Cardiac muscle cell (in vitro differentiated cells and primary cell): ENCODE measurements around the gene ABCC4. TPM values are rescaled to one million over a fixed set of nuclear protein-coding genes. Genes with fewer than 3 reads are reported as not detected.

Source experiments
- DNase-seq, 2 donors: peaks; one replicate each; pipeline versions ENCODE4 v3.0.0 to v3.0.0-alpha.2; 2010 to 2017; ENCODE audit warnings: low read depth in 1 of 2, low spot score in 1 of 2
- H3K27ac ChIP-seq: fragments of 200-600 bp; sonication (generic); 2 replicates; pipeline ENCODE4 v1.5.1; 2016
- H3K27me3 ChIP-seq: fragments of 200-600 bp; sonication (generic); 2 replicates; pipeline ENCODE4 v1.6.0; 2016; ENCODE audit warnings: control low read depth
- H3K36me3 ChIP-seq: fragments of 200-600 bp; sonication (generic); 2 replicates; pipeline ENCODE4 v1.5.1; 2016; ENCODE audit warnings: control low read depth
- H3K4me1 ChIP-seq: fragments of 200-600 bp; sonication (generic); 2 replicates; pipeline ENCODE4 v1.8.1; 2017; ENCODE audit warnings: low read depth, mild to moderate bottlenecking, mixed run types
- H3K4me3 ChIP-seq: fragments of 200-600 bp; sonication (generic); 2 replicates; pipeline ENCODE4 v1.5.1; 2016; ENCODE audit warnings: mild to moderate bottlenecking
- H3K9me3 ChIP-seq: fragments of 200-600 bp; sonication (generic); 2 replicates; pipeline ENCODE4 v1.5.1; 2017; ENCODE audit warnings: low read depth, mild to moderate bottlenecking, control low read depth
- polyA plus RNA-seq: library from polyadenylated mRNA; unstranded; fragments of >200 nt; fragmentation: Nextera tagmentation; extraction: Ambion mirVana; gene quantifications from 2 replicates; pipeline ENCODE4 v1.2.1, GENCODE V29; 2016
- total RNA-seq: library from RNA; depleted of rRNA; stranded (reverse); fragments of >200 nt; gene quantifications from 2 replicates; pipeline ENCODE4 v1.2.3, GENCODE V29; 2016
- TF ChIP-seq, protein P1 (sequence below): IDR thresholded peaks from 2 replicates; pipeline ENCODE4 v1.5.1; 2012; ENCODE audit warnings: low read depth, mild to moderate bottlenecking, low read length

The ABCC4 gene
- total and polyA plus RNA-seq, 2 experiments from 2014 or later = 1.6 to 5.0 TPM

DNA sequence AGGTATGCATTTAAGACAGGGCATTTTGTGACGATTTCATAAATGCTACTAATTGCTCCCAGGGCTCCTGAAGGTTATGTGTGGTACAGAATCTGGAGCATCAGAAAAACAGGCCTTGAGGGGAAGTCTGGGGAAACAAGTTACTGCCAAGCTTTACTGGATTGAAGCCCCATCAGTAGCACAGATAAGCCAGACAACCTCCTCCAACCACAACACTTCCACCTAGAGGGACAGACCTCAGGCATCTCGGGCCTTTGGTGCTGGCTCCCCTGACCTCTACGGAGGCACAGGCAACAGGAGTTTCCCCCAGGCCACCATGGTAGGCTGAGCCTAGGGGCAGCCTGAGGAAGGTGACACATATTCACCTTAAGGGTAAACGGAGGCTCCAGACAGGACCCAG, 54.1 kb downstream of the ABCC4 start:
- Histone ChIP-seq H3K4me3 (no peak overlapping the region), H3K4me1 (no peaks in the 10 kb centered on the region), H3K27me3 (no peaks in the 10 kb centered on the region), H3K36me3 (no peaks in the 10 kb centered on the region), H3K27ac (no peak overlapping the region), H3K9me3 (no peaks in the 10 kb centered on the region)
- TF ChIP-seq, protein P1, sequence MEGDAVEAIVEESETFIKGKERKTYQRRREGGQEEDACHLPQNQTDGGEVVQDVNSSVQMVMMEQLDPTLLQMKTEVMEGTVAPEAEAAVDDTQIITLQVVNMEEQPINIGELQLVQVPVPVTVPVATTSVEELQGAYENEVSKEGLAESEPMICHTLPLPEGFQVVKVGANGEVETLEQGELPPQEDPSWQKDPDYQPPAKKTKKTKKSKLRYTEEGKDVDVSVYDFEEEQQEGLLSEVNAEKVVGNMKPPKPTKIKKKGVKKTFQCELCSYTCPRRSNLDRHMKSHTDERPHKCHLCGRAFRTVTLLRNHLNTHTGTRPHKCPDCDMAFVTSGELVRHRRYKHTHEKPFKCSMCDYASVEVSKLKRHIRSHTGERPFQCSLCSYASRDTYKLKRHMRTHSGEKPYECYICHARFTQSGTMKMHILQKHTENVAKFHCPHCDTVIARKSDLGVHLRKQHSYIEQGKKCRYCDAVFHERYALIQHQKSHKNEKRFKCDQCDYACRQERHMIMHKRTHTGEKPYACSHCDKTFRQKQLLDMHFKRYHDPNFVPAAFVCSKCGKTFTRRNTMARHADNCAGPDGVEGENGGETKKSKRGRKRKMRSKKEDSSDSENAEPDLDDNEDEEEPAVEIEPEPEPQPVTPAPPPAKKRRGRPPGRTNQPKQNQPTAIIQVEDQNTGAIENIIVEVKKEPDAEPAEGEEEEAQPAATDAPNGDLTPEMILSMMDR = no peak
- DNase-seq = no peak

DNA sequence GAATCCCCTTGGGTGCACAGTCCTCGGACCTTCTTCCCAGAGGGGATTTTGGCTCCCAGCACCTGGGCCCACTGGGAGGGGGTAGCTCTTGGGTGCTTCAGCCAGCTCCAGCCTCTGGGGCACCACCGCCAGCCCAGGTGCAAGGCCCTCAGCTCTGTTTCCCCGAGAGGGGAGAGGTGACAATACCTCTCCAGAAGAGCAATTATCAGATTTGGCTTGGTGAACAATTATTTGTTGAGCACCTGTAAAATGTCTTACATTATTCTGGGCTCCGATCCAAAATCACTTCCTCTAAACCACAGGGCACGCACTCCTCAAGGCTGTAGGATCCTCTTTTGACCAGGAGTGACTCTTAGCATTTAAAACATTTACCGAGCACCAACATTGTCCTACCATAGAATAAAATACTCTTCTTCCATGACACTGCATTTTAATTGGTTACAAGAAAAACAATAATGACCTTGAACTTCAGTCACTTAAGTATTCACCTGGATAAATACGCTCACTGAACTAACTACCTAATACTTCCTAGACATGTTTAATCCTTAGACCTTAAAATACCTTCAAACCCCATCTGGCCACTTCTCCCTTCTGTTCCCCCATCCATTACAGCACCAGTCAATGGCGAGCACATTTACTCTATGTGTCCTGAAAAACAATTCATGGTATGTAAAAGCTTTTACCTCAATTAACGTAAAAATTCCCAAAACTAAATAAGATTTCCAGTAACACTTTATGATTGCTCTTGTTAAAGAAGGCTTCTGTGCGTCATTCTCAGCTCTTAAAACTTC, 54.8 kb downstream of the ABCC4 start:
- no peaks in the 10 kb centered on the region for H3K4me1 ChIP-seq
- no peak for DNase-seq
- H3K4me3 ChIP-seq = no peak overlapping the region
- no peaks in the 10 kb centered on the region for H3K9me3 ChIP-seq
- no peaks in the 10 kb centered on the region for H3K27me3 ChIP-seq
- TF ChIP-seq, protein P1 = no peak
- no peak overlapping the region for H3K27ac ChIP-seq
- no peaks in the 10 kb centered on the region for H3K36me3 ChIP-seq

DNA sequence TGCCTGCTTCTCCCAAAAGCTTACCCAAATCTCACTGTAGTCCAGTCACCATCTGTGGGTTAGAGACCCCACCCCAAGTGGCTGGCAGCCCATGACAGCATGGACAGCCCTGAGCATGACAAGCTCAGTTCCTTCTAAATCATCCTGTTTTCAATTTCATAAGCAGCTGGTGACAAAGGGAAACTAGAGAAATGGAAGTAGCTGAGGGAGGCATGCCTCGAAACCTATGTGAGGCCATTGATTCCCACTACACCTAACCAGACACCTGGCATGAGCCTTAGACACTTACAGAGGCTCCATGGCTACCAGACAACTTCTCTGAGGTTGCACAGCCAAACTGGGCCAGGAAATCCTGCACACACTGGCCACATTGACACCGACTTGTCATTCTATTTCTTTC, 56.2 kb downstream of the ABCC4 start:
- H3K4me1 ChIP-seq = no peaks in the 10 kb centered on the region

DNA sequence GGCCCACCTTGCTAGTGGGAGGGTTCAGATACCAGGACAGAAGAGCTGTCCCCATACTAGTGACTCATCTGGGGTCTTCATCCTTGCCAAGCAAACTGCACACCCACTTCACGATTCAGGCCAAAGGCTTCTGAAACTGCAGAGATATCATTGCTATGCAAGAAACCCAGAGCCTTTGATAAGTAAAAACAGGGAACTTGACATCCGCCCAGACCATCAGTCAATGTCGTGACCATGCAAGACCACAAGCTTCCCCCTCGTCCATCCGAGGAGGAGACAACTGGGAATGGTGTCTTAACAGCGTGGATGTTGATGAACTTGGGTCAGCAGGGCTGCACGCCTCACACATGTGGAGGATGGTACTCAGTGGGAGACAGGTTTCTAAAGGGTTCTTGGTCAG, 58.0 kb downstream of the ABCC4 start:
- Histone ChIP-seq H3K27ac (no peak overlapping the region), H3K27me3 (no peaks in the 10 kb centered on the region), H3K4me1 (no peaks in the 10 kb centered on the region), H3K36me3 (no peaks in the 10 kb centered on the region), H3K4me3 (no peak overlapping the region), H3K9me3 (no peaks in the 10 kb centered on the region)
- TF ChIP-seq, protein P1 = no peak
- DNase-seq = no peak

More for the DNA sequence above, 56.2 kb downstream of the ABCC4 start:
- Histone ChIP-seq H3K36me3 (no peaks in the 10 kb centered on the region), H3K4me3 (no peak overlapping the region), H3K9me3 (no peaks in the 10 kb centered on the region), H3K27me3 (no peaks in the 10 kb centered on the region), H3K27ac (no peak overlapping the region)
- DNase-seq = no peak
- TF ChIP-seq, protein P1 = no peak

DNA sequence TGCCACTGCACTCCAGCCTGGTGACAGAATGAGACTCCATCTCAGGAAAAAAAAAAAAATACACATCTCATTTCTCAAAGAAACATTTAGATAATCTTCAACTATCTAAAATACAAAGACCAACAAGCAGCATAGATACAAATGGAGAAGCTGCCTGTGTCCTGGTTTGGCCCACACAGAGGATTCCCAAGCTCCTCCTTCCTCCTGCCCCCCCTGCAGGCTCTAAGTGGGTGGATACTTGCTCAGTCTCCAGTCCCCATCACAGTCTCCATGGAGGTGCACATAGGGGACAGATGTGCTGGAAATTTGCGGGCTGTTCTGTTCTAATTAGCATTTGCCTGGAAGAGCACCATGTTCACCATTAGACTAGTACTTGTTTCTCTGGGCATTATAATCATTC, 59.9 kb downstream of the ABCC4 start:
- Histone ChIP-seq H3K36me3 (no peaks in the 10 kb centered on the region), H3K4me1 (no peaks in the 10 kb centered on the region), H3K4me3 (no peak overlapping the region), H3K27ac (no peak overlapping the region), H3K27me3 (no peaks in the 10 kb centered on the region), H3K9me3 (no peaks in the 10 kb centered on the region)
- TF ChIP-seq, protein P1 = no peak
- no peak for DNase-seq
